WERI-Rb-1 (cell line): ENCODE data around the gene SUN5.
"Not testable (repeated sequence)": the region's sequence is repeated elsewhere in the genome, so short reads cannot be mapped to it uniquely, and the experiment has no call there.

ENCODE experiments used
- DNase-seq: peaks from one replicate; pipeline ENCODE4 v3.0.0-alpha.2; 2020
- H3K27ac ChIP-seq: fragments of 250-450 bp; sonication (Bioruptor Pico); 2 replicates; pipeline ENCODE4 v1.5.1; 2020; ENCODE audit warnings: mild to moderate bottlenecking, moderate library complexity
- H3K27me3 ChIP-seq: fragments of 250-450 bp; sonication (Bioruptor Pico); 2 replicates; pipeline ENCODE4 v1.5.1; 2021; ENCODE audit warnings: mild to moderate bottlenecking, low read depth, moderate library complexity; ENCODE audit not compliant: insufficient read depth, severe bottlenecking
- H3K36me3 ChIP-seq: fragments of 250-450 bp; sonication (Bioruptor Pico); 2 replicates; pipeline ENCODE4 v1.5.1; 2020; ENCODE audit warnings: mild to moderate bottlenecking, moderate library complexity
- H3K4me3 ChIP-seq: 2 replicates; pipeline ENCODE4 v1.5.1; 2011; ENCODE audit warnings: low read depth, mild to moderate bottlenecking, control low read depth, low read length
- H3K9me3 ChIP-seq: fragments of 250-450 bp; sonication (Bioruptor Pico); 2 replicates; pipeline ENCODE4 v1.5.1; 2021; ENCODE audit warnings: mild to moderate bottlenecking, moderate library complexity; ENCODE audit not compliant: severe bottlenecking
- CTCF ChIP-seq: IDR thresholded peaks from 2 replicates; pipeline ENCODE4 v1.5.1; 2011; ENCODE audit warnings: low read depth, mild to moderate bottlenecking, control low read depth, inconsistent platforms, low read length

SUN5 gene

GRCh38 chr20:32960849-32961731, 43.1 kb downstream of the SUN5 start:
- Histone ChIP-seq H3K27me3 (no peaks in the 10 kb centered on the region), H3K36me3 (no peaks in the 10 kb centered on the region), H3K27ac (no peak overlapping the region), H3K4me3 (no peak overlapping the region), H3K9me3 (peaks cover 10% of the 10 kb centered on the region)
- no peak for TF ChIP-seq CTCF
- no peak for DNase-seq

DNA sequence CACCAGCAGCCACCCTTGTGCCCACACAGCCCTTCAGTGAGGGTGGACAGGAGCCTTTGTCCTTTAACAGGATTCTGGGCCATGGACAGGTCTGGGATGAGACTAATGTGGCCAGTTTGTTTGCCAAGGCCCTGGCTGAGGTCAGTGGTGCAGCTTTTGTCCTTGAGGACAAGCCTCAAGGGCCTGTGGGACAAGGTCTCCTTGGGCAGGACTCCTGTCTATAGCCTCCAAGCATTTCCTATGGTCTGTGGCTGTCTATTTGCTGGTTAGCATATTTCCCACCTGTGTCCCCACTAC, 44.1 kb downstream of the SUN5 start:
- Histone ChIP-seq H3K4me3 (no peak overlapping the region), H3K36me3 (no peaks in the 10 kb centered on the region), H3K27me3 (no peaks in the 10 kb centered on the region), H3K9me3 (peaks cover 10% of the 10 kb centered on the region), H3K27ac (no peak overlapping the region)
- no peak for DNase-seq
- no peak for TF ChIP-seq CTCF

DNA sequence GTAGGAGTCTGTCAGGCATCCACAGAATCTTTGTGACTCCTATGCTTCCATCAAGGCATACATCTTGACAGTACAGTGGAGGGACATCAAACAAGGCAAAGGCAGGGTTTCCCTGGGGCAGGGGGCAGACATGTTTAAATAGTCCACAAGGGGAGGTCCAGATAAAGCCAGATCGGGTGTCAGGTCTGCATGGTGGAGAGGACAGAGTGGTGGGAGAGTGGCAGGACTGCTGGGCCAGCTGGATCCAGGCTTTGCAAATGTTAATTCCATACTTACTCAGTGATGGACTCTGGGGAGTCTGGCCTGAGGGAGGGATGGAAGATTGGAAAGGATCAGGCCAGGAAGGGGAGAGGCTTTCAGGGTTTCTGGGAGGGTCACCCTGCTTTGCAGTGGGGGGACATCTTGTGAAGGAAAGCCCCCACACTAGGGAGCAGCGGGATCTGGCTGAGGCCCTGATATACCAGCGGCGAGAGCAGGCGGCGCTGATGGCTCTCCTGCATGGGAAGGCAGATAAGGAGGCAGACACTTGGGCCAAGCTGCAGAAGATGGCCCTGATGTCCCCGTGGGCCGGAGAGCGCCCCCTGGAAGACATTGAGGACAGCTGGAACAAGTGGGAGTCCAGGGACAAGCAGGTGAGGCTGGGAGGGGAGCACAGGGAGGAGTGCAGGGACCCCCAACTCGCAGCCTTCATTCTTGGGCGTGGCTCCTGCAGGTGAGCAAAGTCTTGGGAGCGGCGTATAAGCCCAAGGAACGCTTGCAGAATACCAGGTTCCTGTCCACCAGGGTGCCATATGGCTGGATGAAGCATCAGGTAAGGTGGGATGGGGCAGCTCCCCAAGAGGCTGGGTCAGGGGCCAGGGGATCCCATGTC, 44.6 kb downstream of the SUN5 start:
- Histone ChIP-seq H3K27ac (no peak overlapping the region), H3K27me3 (no peaks in the 10 kb centered on the region), H3K36me3 (no peaks in the 10 kb centered on the region), H3K4me3 (no peak overlapping the region), H3K9me3 (peaks cover 12% of the 10 kb centered on the region)
- DNase-seq: no peak
- no peak for TF ChIP-seq CTCF

- H3K36me3 ChIP-seq: no peaks in the 10 kb centered on the region
- H3K27me3 ChIP-seq: no peaks in the 10 kb centered on the region
- peaks cover 12% of the 10 kb centered on the region for H3K9me3 ChIP-seq
- no peak overlapping the region for H3K4me3 ChIP-seq
- H3K27ac ChIP-seq: no peak overlapping the region
- no peak for DNase-seq
- TF ChIP-seq CTCF: no peak
Measured at GRCh38 chr20:32958574-32958973, 45.7 kb downstream of the SUN5 start.

DNA sequence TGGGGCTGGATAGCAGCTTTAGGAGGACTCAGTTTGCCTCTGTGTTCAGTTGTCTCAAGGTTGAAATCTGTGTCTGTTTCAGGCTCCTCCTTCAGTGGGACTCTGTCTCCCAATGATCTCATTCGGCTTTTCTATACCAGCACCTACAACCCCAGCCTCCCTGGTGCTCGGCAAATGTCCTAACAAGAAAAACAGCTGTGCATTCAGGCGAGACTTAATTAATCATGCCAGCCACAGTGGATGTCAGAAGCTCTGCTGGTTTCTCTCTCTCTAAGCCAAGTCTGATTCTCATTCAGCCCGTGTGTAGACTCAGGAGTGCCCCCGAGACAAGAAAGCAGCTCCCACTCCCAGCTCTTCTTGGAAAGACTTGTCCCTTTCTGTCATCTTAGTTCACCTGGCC, 46.8 kb downstream of the SUN5 start:
- H3K36me3 ChIP-seq: no peaks in the 10 kb centered on the region
- H3K4me3 ChIP-seq: no peak overlapping the region
- H3K9me3 ChIP-seq: peaks cover 12% of the 10 kb centered on the region
- no peak overlapping the region for H3K27ac ChIP-seq
- no peak for DNase-seq
- no peak for TF ChIP-seq CTCF
- no peaks in the 10 kb centered on the region for H3K27me3 ChIP-seq

DNA sequence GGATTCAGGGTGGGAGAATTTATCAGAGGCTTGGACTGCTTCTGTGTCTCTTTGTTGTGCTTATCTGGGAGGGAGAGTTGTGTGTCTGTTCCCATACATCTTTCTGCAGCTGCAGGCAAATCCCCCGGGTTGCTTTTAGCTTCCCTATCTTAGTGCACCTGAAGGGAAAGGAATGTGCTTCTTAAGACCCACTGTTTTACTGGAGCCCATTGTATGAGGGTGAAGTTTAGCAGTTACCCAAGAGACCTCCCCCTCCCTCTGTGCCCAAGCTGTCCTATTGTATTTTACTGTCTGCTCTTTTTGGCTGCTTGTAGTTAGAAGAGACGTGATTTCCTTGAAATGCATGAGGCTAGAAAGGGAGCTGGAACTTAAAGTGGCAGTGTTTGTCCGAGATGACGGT, 53.7 kb downstream of the SUN5 start:
- H3K36me3 ChIP-seq, DNase-seq, H3K27me3 ChIP-seq, H3K9me3 ChIP-seq, H3K4me3 ChIP-seq, H3K27ac ChIP-seq: not testable (repeated sequence)
